ENCODE measurements around the gene FBXO36. TPM values are rescaled to one million over a fixed set of nuclear protein-coding genes. Genes with fewer than 3 reads are reported as not detected.

FBXO36 gene
- total and polyA plus RNA-seq, 10 of the 15 experiments (the other 5 are each of a cell fraction or from before 2014, with no cell fraction given) = 0.79 to 2.7 (median 1.3) TPM

- TF ChIP-seq ZNF384 (IDR thresholded peaks at IDR 0.05; ENCODE audit: borderline replicate concordance, low read depth, low read length) (no peak), ZNF274 (IDR thresholded peaks at IDR 0.05; ENCODE audit: insufficient read depth, insufficient read length) (no peak), CEBPB (IDR thresholded peaks at IDR 0.05; ENCODE audit: borderline replicate concordance in 1 of 2, low read depth in 2 of 2, low read length in 2 of 2) (peak in 1 of 2 experiments; percentile 48; a peak in 1 of 4 replicates), TARDBP (IDR thresholded peaks at IDR 0.05; ENCODE audit: borderline replicate concordance) (no peak), NR2C2 (IDR thresholded peaks at IDR 0.05; ENCODE audit: borderline replicate concordance, control insufficient read depth, insufficient read length, low read depth) (no peak)
These were observed 25.2 kb downstream of the FBXO36 start (continued) for GRCh38 chr2:229947544-229947943.

DNA sequence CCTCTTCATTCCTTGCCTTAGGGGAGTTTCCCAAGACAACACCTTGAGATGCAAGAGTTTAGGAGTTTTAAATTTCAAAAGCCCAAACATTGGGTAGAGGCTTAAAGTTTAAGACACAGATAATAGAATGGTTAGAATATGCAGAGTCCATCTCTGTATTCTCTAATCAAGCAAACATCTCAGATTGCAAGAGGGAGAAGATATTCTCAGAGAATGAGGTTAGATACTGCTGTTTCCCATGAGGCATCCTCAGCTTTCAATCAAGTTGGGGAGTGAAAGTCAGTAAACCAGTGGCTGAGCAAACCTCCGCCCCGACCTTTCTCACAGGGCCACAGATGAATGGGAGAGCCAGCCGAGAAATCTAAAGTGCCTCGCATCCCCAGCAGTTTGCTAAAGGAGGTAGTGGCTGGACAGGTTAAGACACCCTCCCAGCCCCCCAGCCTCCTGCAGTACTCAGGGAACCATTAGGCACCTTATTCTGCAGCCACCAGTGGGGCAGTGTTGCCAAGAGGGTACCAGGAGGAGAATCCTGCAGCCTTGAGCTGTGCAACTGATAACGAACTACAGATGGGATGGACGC is 30.0 kb downstream of the FBXO36 start:
- Histone ChIP-seq H4K20me1 (ENCODE audit: control insufficient read depth, insufficient read depth) (no peaks in the 10 kb centered on the region), H3K27ac (ENCODE audit: control insufficient read depth, insufficient read depth) (no peak overlapping the region), H3K4me3 (no peak overlapping the region), H3K4me1 (ENCODE audit: control insufficient read depth, insufficient read depth, low read length) (peaks cover under 1% of the 10 kb centered on the region; the same call in 1 of the 2 replicates), H3K9ac (ENCODE audit: control insufficient read depth, insufficient read depth, low read length) (no peak overlapping the region), H3K79me2 (ENCODE audit: control insufficient read depth, insufficient read depth, low read length) (no peaks in the 10 kb centered on the region), H2AFZ (ENCODE audit: control insufficient read depth, low read depth, low read length) (no peak overlapping the region), H3K27me3 (replicated peaks in 1 of 2; ENCODE audit: control insufficient read depth in 2 of 2, insufficient read depth in 2 of 2, low read length in 1 of 2) (no peaks in the 10 kb centered on the region), H3K4me2 (ENCODE audit: control insufficient read depth, insufficient read depth) (no peak overlapping the region), H3K36me3 (ENCODE audit: control insufficient read depth in 2 of 2, insufficient read depth in 2 of 2, low read length in 1 of 2) (no peaks in the 10 kb centered on the region), H3K9me3 (replicated peaks; ENCODE audit: control insufficient read depth, insufficient read depth, low read length) (no peaks in the 10 kb centered on the region)
- CTCF ChIA-PET = no interaction called here
- intact Hi-C loops (cut with micrococcal nuclease; ENCODE audit: unreplicated experiment) = no loop called here
- BruUV-seq (replicated peaks) = no TSS peak
- 93% methylated on average over 6 of the region's 6 CpGs for WGBS (ENCODE audit: insufficient coverage, insufficient replicate concordance, low lambda C conversion rate, missing lambda C conversion rate)
- SMC1A ChIA-PET (ENCODE audit: uncharacterized antibody, unreplicated experiment) = no interaction called here
- POLR2A ChIA-PET = no interaction called here
- ATAC-seq (no peak), FAIRE-seq (no peak), DNase-seq (ENCODE audit: low read depth, low spot score) (no peak)
- TF ChIP-seq YY1 (IDR thresholded peaks at IDR 0.05; ENCODE audit: low read depth, low read length) = no peak
- no peak for TF ChIP-seq ZNF274 (IDR thresholded peaks at IDR 0.05; ENCODE audit: insufficient read depth, insufficient read length)
- TF ChIP-seq RAD21 (IDR thresholded peaks at IDR 0.05; ENCODE audit: insufficient read depth, low read depth, low read length) = no peak
- no peak for TF ChIP-seq SREBF1 (IDR thresholded peaks at IDR 0.05; ENCODE audit: low read length)
- TF ChIP-seq SIN3A (IDR thresholded peaks at IDR 0.05; ENCODE audit: low read depth, low read length) = no peak
- no peak for TF ChIP-seq ZSCAN29 (IDR thresholded peaks at IDR 0.05)
- TF ChIP-seq TARDBP (IDR thresholded peaks at IDR 0.05; ENCODE audit: borderline replicate concordance) = no peak
- TF ChIP-seq, protein P1, sequence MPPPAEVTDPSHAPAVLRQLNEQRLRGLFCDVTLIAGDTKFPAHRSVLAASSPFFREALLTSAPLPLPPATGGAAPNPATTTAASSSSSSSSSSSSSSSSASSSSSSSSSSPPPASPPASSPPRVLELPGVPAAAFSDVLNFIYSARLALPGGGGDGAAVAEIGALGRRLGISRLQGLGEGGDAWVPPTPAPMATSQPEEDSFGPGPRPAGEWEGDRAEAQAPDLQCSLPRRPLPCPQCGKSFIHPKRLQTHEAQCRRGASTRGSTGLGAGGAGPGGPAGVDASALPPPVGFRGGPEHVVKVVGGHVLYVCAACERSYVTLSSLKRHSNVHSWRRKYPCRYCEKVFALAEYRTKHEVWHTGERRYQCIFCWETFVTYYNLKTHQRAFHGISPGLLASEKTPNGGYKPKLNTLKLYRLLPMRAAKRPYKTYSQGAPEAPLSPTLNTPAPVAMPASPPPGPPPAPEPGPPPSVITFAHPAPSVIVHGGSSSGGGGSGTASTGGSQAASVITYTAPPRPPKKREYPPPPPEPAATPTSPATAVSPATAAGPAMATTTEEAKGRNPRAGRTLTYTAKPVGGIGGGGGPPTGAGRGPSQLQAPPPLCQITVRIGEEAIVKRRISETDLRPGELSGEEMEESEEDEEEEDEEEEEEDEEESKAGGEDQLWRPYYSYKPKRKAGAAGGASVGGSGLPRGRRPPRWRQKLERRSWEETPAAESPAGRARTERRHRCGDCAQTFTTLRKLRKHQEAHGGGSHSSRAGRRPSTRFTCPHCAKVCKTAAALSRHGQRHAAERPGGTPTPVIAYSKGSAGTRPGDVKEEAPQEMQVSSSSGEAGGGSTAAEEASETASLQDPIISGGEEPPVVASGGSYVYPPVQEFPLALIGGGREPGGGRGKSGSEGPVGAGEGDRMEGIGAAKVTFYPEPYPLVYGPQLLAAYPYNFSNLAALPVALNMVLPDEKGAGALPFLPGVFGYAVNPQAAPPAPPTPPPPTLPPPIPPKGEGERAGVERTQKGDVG (CRISPR knock-in tag; IDR thresholded peaks at IDR 0.05) = no peak
- no peak for TF ChIP-seq IRF5 (IDR thresholded peaks at IDR 0.05; ENCODE audit: borderline replicate concordance)
- TF ChIP-seq TAF1 (IDR thresholded peaks at IDR 0.05; ENCODE audit: borderline replicate concordance, low read depth, low read length) = no peak
- TF ChIP-seq, protein P2, sequence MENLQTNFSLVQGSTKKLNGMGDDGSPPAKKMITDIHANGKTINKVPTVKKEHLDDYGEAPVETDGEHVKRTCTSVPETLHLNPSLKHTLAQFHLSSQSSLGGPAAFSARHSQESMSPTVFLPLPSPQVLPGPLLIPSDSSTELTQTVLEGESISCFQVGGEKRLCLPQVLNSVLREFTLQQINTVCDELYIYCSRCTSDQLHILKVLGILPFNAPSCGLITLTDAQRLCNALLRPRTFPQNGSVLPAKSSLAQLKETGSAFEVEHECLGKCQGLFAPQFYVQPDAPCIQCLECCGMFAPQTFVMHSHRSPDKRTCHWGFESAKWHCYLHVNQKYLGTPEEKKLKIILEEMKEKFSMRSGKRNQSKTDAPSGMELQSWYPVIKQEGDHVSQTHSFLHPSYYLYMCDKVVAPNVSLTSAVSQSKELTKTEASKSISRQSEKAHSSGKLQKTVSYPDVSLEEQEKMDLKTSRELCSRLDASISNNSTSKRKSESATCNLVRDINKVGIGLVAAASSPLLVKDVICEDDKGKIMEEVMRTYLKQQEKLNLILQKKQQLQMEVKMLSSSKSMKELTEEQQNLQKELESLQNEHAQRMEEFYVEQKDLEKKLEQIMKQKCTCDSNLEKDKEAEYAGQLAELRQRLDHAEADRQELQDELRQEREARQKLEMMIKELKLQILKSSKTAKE (IDR thresholded peaks at IDR 0.05; ENCODE audit: low read depth, poor library complexity, severe bottlenecking) = no peak
- RAD21 ChIA-PET (ENCODE audit: unreplicated experiment) = interaction anchor here (0.6 kb wide), 1 partner anchor 49 kb away, joined by 4 read pairs; no protein-coding TSS in a partner anchor
- in situ Hi-C loops (cut with MboI) = no loop called here

Data from GM12878 (cell line).